Muscle of leg (tissue), 11 donors: Measurements from ENCODE around the gene STIM1. TPM values are rescaled to one million over a fixed set of nuclear protein-coding genes. Genes with fewer than 3 reads are reported as not detected.

Experiments
- DNase-seq: peaks from one replicate; pipeline ENCODE4 v3.0.0; 2013
- H3K27ac ChIP-seq: one replicate; pipeline ENCODE4 v1.5.1; 2013; ENCODE audit warnings: mild to moderate bottlenecking, low read length, control low read depth
- H3K27me3 ChIP-seq: one replicate; pipeline ENCODE4 v1.6.1; 2013; ENCODE audit warnings: low read length; ENCODE audit not compliant: control insufficient read depth, insufficient read depth
- H3K36me3 ChIP-seq: one replicate; pipeline ENCODE4 v1.6.1; 2013; ENCODE audit warnings: low read length; ENCODE audit not compliant: control insufficient read depth, insufficient read depth
- H3K4me1 ChIP-seq: one replicate; pipeline ENCODE4 v1.6.1; 2013; ENCODE audit warnings: low read length; ENCODE audit not compliant: control insufficient read depth, insufficient read depth
- H3K4me3 ChIP-seq: one replicate; pipeline ENCODE4 v1.5.1; 2013; ENCODE audit warnings: low read length, control low read depth
- H3K9me3 ChIP-seq: replicated peaks from 2 replicates; pipeline ENCODE4 v1.6.1; 2013; ENCODE audit warnings: low read depth, low read length; ENCODE audit not compliant: control insufficient read depth
- WGBS: methylation state at CpG from one replicate; pipeline ENCODE4 v1.1.5; 2013; ENCODE audit warnings: missing lambda C conversion rate; ENCODE audit not compliant: insufficient coverage; 5-methylcytosine and 5-hydroxymethylcytosine counted together
- polyA plus RNA-seq, 8 donors: library from polyadenylated mRNA; unstranded; fragments of 120-200 nt; gene quantifications; one replicate each; pipeline versions ENCODE4 v1.2.1 to v1.2.3, GENCODE V29; 2013; ENCODE audit warnings: inconsistent platforms in 1 of 8, low replicate concordance in 1 of 8; ENCODE audit not compliant: insufficient read length in 8 of 8, insufficient read depth in 1 of 8
- total RNA-seq: library from RNA; stranded (reverse); fragments of 120-200 nt; gene quantifications from one replicate; pipeline ENCODE4 v1.2.4, GENCODE V29; 2013

The STIM1 gene
- total and polyA plus RNA-seq, 9 donors, result 40.7 to 108 (median 76.4) TPM

GRCh38 chr11:3969613-3970012 is 114.1 kb downstream of the STIM1 start:
- Histone ChIP-seq H3K9me3 (no peaks in the 10 kb centered on the region), H3K36me3 (no peaks in the 10 kb centered on the region), H3K4me3 (no peak overlapping the region), H3K4me1 (no peaks in the 10 kb centered on the region), H3K27ac (no peak overlapping the region), H3K27me3 (no peaks in the 10 kb centered on the region)
- WGBS, result 83% methylated on average over 1 of the region's 1 CpG
- DNase-seq, result no peak

- WGBS, result no CpG with 5 or more reads among the region's 2 CpGs
- no peaks in the 10 kb centered on the region for H3K4me1 ChIP-seq
Observed at GRCh38 chr11:3970108-3970507, 114.6 kb downstream of the STIM1 start.

GRCh38 chr11:3971756-3972404 is 116.4 kb downstream of the STIM1 start:
- no peak for DNase-seq
- Histone ChIP-seq H3K27me3 (no peaks in the 10 kb centered on the region), H3K36me3 (no peaks in the 10 kb centered on the region), H3K9me3 (no peaks in the 10 kb centered on the region), H3K4me1 (no peaks in the 10 kb centered on the region), H3K4me3 (no peak overlapping the region), H3K27ac (no peak overlapping the region)
- WGBS, result no CpG with 5 or more reads among the region's 2 CpGs

More at GRCh38 chr11:3970108-3970507, 114.6 kb downstream of the STIM1 start:
- DNase-seq, result no peak
- H3K4me3 ChIP-seq, result no peak overlapping the region
- no peaks in the 10 kb centered on the region for H3K27me3 ChIP-seq
- no peaks in the 10 kb centered on the region for H3K36me3 ChIP-seq
- no peak overlapping the region for H3K27ac ChIP-seq
- no peaks in the 10 kb centered on the region for H3K9me3 ChIP-seq

- no peaks in the 10 kb centered on the region for H3K27me3 ChIP-seq
- no CpG with 5 or more reads among the region's 1 CpG for WGBS
- H3K4me3 ChIP-seq, result no peak overlapping the region
- H3K27ac ChIP-seq, result no peak overlapping the region
- no peaks in the 10 kb centered on the region for H3K9me3 ChIP-seq
- no peak for DNase-seq
- H3K36me3 ChIP-seq, result no peaks in the 10 kb centered on the region
- H3K4me1 ChIP-seq, result no peaks in the 10 kb centered on the region
Observed at GRCh38 chr11:3972431-3972830, 117.0 kb downstream of the STIM1 start.

- WGBS, result no CpG with 5 or more reads among the region's 1 CpG
- Histone ChIP-seq H3K27me3 (no peaks in the 10 kb centered on the region), H3K36me3 (no peaks in the 10 kb centered on the region), H3K4me1 (no peaks in the 10 kb centered on the region), H3K9me3 (no peaks in the 10 kb centered on the region), H3K4me3 (no peak overlapping the region), H3K27ac (no peak overlapping the region)
- DNase-seq, result no peak
Observed at GRCh38 chr11:3977078-3977477, 121.6 kb downstream of the STIM1 start.

- DNase-seq, result no peak
- Histone ChIP-seq H3K27me3 (no peaks in the 10 kb centered on the region), H3K27ac (no peak overlapping the region), H3K4me3 (no peak overlapping the region), H3K4me1 (peaks cover 3% of the 10 kb centered on the region), H3K36me3 (no peaks in the 10 kb centered on the region), H3K9me3 (no peaks in the 10 kb centered on the region)
- WGBS, result 84% methylated on average over 4 of the region's 9 CpGs
Observed at GRCh38 chr11:3981084-3981633, 125.7 kb downstream of the STIM1 start.

GRCh38 chr11:3982431-3982830 is 127.0 kb downstream of the STIM1 start:
- H3K27me3 ChIP-seq, result no peaks in the 10 kb centered on the region
- WGBS, result no CpG with 5 or more reads among the region's 2 CpGs
- no peaks in the 10 kb centered on the region for H3K36me3 ChIP-seq
- no peak overlapping the region for H3K27ac ChIP-seq
- H3K4me1 ChIP-seq, result peaks cover 3% of the 10 kb centered on the region
- no peaks in the 10 kb centered on the region for H3K9me3 ChIP-seq
- DNase-seq, result no peak
- H3K4me3 ChIP-seq, result no peak overlapping the region

- H3K4me3 ChIP-seq, result no peak overlapping the region
- H3K36me3 ChIP-seq, result no peaks in the 10 kb centered on the region
- no peak for DNase-seq
- H3K27me3 ChIP-seq, result no peaks in the 10 kb centered on the region
- no peaks in the 10 kb centered on the region for H3K9me3 ChIP-seq
- H3K27ac ChIP-seq, result no peak overlapping the region
- WGBS, result no CpG with 5 or more reads among the region's 3 CpGs
- H3K4me1 ChIP-seq, result peaks cover 3% of the 10 kb centered on the region
Observed at GRCh38 chr11:3983101-3983500, 127.6 kb downstream of the STIM1 start.

GRCh38 chr11:3984896-3985295 is 129.4 kb downstream of the STIM1 start:
- WGBS, result no CpG with 5 or more reads among the region's 5 CpGs
- peak; percentile 16 for DNase-seq
- Histone ChIP-seq H3K36me3 (no peaks in the 10 kb centered on the region), H3K27ac (no peak overlapping the region), H3K9me3 (no peaks in the 10 kb centered on the region), H3K4me3 (no peak overlapping the region), H3K27me3 (no peaks in the 10 kb centered on the region), H3K4me1 (peaks cover 9% of the 10 kb centered on the region)

GRCh38 chr11:3985631-3986030 is 130.2 kb downstream of the STIM1 start:
- no peak overlapping the region for H3K4me3 ChIP-seq
- no peak overlapping the region for H3K27ac ChIP-seq
- H3K4me1 ChIP-seq, result peaks cover 9% of the 10 kb centered on the region
- no peak for DNase-seq
- H3K36me3 ChIP-seq, result no peaks in the 10 kb centered on the region
- H3K9me3 ChIP-seq, result peaks cover 3% of the 10 kb centered on the region
- no peaks in the 10 kb centered on the region for H3K27me3 ChIP-seq

GRCh38 chr11:3986301-3986700 is 130.8 kb downstream of the STIM1 start:
- H3K27me3 ChIP-seq, result no peaks in the 10 kb centered on the region
- no peak for DNase-seq
- no peak overlapping the region for H3K4me3 ChIP-seq
- no peak overlapping the region for H3K27ac ChIP-seq
- H3K9me3 ChIP-seq, result peaks cover 3% of the 10 kb centered on the region
- H3K36me3 ChIP-seq, result no peaks in the 10 kb centered on the region
- H3K4me1 ChIP-seq, result peaks cover 9% of the 10 kb centered on the region
- 29% methylated on average over 1 of the region's 1 CpG for WGBS
